Activated CD8-positive, alpha-beta memory T cell treated with anti-CD3 and anti-CD28 coated beads for 36 hours (primary cell): ENCODE data around the gene PIK3C3. TPM values are rescaled to one million over a fixed set of nuclear protein-coding genes. Genes with fewer than 3 reads are reported as not detected.

Experiments used
- CTCF ChIA-PET: fragments of 350-600 bp; sonication (Branson Sonifier 250); formaldehyde crosslinking; loops from one replicate; lab custom pipeline; 2021; ENCODE audit warnings: antibody characterized with exemption; lab: Charles Lee
- POLR2A ChIA-PET: fragments of 350-600 bp; sonication (Branson Sonifier 250); formaldehyde crosslinking; loops from one replicate; lab custom pipeline; 2021; ENCODE audit warnings: antibody characterized with exemption; lab: Charles Lee
- total RNA-seq, 2 experiments: library from RNA; stranded (reverse); gene quantifications; one replicate each; pipeline ENCODE4 v1.2.3, GENCODE V29; 2021

PIK3C3 gene
- total RNA-seq, 2 experiments from 2014 or later: 57.9 to 59.4 TPM

GRCh38 chr18:41955688-41956087, 654 bp downstream of the PIK3C3 start:
- POLR2A ChIA-PET: interaction anchor here (0.6 kb wide), 1 partner anchor 59 kb away, joined by 3 read pairs; no protein-coding TSS in a partner anchor
- CTCF ChIA-PET: interaction anchor here (0.7 to 1.3 kb wide), 2 partner anchors 17 to 68 kb away, joined by 4 to 7 read pairs; no protein-coding TSS in a partner anchor

- ChIA-PET POLR2A (no interaction called here), CTCF (no interaction called here)
Measured at GRCh38 chr18:41959045-41959444, 4.0 kb downstream of the PIK3C3 start.

GRCh38 chr18:41965634-41966255, 10.7 kb downstream of the PIK3C3 start:
- ChIA-PET POLR2A (no interaction called here), CTCF (no interaction called here)

GRCh38 chr18:41966943-41967342, 11.9 kb downstream of the PIK3C3 start:
- ChIA-PET CTCF (no interaction called here), POLR2A (no interaction called here)

- ChIA-PET CTCF (no interaction called here), POLR2A (no interaction called here)
Measured at GRCh38 chr18:41967680-41968079, 12.6 kb downstream of the PIK3C3 start.

GRCh38 chr18:41969881-41970280, 14.8 kb downstream of the PIK3C3 start:
- POLR2A ChIA-PET: no interaction called here
- CTCF ChIA-PET: no interaction called here

GRCh38 chr18:41972067-41972925, 17.3 kb downstream of the PIK3C3 start:
- ChIA-PET POLR2A (interaction anchor here (0.9 kb wide), 1 partner anchor 13 kb away, joined by 3 read pairs; no protein-coding TSS in a partner anchor), CTCF (no interaction called here)

GRCh38 chr18:41973983-41974382, 18.9 kb downstream of the PIK3C3 start:
- ChIA-PET POLR2A (no interaction called here), CTCF (no interaction called here)

- ChIA-PET POLR2A (no interaction called here), CTCF (no interaction called here)
Measured at GRCh38 chr18:41974796-41975201, 19.8 kb downstream of the PIK3C3 start.

- ChIA-PET CTCF (no interaction called here), POLR2A (no interaction called here)
Measured at GRCh38 chr18:41975284-41975683, 20.2 kb downstream of the PIK3C3 start.

GRCh38 chr18:41977233-41977632, 22.2 kb downstream of the PIK3C3 start:
- ChIA-PET CTCF (no interaction called here), POLR2A (no interaction called here)

- ChIA-PET CTCF (interaction anchor here (0.8 kb wide), 1 partner anchor 45 kb away, joined by 3 read pairs; no protein-coding TSS in a partner anchor), POLR2A (interaction anchor here (0.6 kb wide), 1 partner anchor 41 kb away, joined by 3 read pairs; no protein-coding TSS in a partner anchor)
Measured at GRCh38 chr18:41982942-41983660, 28.1 kb downstream of the PIK3C3 start.

GRCh38 chr18:41985914-41986313, 30.9 kb downstream of the PIK3C3 start:
- ChIA-PET CTCF (no interaction called here), POLR2A (no interaction called here)

GRCh38 chr18:41989508-41989907, 34.5 kb downstream of the PIK3C3 start:
- POLR2A ChIA-PET: no interaction called here
- CTCF ChIA-PET: no interaction called here

GRCh38 chr18:41992066-41992465, 37.0 kb downstream of the PIK3C3 start:
- CTCF ChIA-PET: no interaction called here
- POLR2A ChIA-PET: no interaction called here

- POLR2A ChIA-PET: no interaction called here
- CTCF ChIA-PET: no interaction called here
Measured at GRCh38 chr18:41992703-41993102, 37.7 kb downstream of the PIK3C3 start.

- CTCF ChIA-PET: no interaction called here
Measured at GRCh38 chr18:41993151-41993550, 38.1 kb downstream of the PIK3C3 start.

GRCh38 chr18:41996020-41996419, 41.0 kb downstream of the PIK3C3 start:
- CTCF ChIA-PET: no interaction called here
- POLR2A ChIA-PET: no interaction called here

More at GRCh38 chr18:41993151-41993550, 38.1 kb downstream of the PIK3C3 start:
- POLR2A ChIA-PET: no interaction called here

- ChIA-PET POLR2A (no interaction called here), CTCF (no interaction called here)
Measured at GRCh38 chr18:41999751-42000150, 44.7 kb downstream of the PIK3C3 start.

- CTCF ChIA-PET: no interaction called here
- POLR2A ChIA-PET: no interaction called here
Measured at GRCh38 chr18:42001801-42002200, 46.8 kb downstream of the PIK3C3 start.
